HG03342 (cell line): Measurements from ENCODE around the gene NUDT16.
A peak's percentile ranks its signal among the peaks of the same experiment; 100 is the strongest.
"Not testable (repeated sequence)": the region's sequence is repeated elsewhere in the genome, so short reads cannot be mapped to it uniquely, and the experiment has no call there.

Experiments
- ATAC-seq: cut with Tn5 transposase; IDR thresholded peaks from one replicate; pipeline ENCODE4 v1.9.1; 2021; ENCODE audit warnings: mild to moderate bottlenecking, moderate library complexity; ENCODE audit not compliant: unreplicated experiment

NUDT16 gene

DNA sequence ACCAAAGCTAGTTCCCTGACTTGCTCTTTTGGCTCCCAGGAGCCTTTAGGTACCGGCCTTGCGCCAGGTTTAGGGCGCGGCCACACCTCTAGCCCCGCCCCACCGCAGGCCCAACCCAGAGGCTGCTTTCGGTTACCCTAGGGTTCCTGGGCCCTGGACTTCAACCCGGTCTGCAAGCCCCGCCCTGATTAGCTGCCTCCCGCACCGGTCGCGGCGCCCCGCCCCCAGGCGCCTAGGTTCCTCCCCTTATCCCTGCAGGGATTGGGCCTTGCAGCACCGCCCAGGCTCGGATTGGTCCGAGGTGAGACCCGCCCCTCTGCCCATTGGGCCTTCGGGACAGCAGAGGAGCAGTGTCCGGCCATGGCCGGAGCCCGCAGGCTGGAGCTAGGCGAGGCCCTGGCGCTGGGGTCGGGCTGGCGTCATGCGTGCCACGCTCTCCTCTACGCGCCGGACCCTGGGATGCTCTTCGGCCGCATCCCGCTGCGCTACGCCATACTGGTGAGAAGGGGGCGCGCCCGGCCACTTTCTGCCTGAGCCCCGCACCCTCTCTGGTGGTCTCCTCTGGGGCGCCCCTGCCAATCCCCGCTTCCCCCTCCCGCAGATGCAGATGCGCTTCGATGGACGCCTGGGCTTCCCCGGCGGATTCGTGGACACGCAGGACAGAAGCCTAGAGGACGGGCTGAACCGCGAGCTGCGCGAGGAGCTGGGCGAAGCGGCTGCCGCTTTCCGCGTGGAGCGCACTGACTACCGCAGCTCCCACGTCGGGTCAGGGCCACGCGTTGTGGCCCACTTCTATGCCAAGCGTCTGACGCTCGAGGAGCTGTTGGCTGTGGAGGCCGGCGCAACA, at the start of gene NUDT16:
TSS of gene NUDT16 (plus strand) at position 330 of the 847 bp plus-strand sequence. CDS start at position 361, 31 bp downstream.
- peak; percentile 99 for ATAC-seq

DNA sequence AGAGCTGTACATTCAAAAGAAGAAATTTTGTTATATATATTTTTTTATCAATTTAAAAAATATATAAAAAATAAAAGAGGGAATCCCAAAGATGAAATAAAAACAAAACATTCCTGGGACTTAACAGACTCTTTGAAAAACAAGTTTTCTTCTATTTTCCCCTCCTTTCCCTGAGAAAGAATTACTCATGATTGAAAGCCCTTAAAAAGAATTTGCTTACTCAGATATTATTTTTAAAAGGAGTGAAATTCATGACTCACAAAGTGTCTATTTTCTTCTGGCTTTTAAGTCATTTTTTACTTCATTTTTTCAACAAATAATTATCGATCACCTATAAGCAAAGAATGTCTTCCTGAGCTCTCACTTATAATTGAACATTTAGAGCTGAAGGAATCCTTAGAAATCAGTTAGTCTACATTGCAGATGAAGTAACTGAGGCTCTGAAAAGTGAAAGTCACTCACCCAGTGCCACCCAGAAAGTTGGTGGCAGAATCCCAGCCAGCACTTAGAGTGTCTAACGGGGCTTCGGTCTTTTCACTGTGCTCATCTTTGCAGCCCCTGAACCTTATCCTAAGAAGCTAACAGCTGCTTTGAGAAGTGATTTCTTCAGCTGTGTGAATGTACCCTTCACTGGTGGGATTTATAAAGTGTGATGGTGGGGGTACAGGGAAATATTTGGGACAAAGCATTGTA, 42.5 kb upstream of the NUDT16 start:
- no peak for ATAC-seq

DNA sequence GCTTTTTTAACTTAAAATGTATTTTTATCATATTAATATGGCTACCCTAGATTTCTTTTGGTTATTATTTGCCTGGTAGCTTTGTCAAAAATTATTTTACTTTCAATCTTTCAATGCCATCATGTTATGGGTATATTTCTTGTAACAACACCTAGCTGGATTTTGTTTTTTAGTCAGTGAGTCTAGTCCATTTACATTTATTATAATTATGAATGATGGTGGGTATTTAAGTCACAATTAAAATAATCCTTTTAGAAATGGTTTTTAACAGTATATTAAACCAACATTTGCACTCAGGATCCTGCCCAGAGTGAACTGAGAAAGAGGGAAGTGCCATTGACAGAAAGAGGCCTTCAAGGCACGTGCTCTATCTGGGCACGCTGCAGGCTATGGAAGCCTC, 39.8 kb upstream of the NUDT16 start:
- ATAC-seq: no peak

DNA sequence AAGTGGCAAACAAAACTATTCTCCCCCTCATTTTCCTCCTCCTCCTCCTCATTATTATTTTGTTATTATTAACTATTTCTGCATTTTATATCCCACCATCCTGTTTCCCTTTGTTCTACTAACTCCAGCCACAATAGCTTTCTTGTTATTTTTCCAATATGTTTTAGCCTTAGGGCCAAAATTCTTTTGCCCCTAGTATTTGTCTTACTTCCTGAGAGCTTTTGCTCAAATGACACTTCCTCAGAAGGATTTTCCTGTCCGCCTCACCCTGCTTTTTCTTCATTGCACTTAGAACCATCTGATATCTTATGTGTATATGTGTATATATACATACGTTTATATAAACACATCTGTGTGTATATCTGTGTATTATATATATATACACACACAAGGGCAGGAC, 32.7 kb upstream of the NUDT16 start:
- ATAC-seq: no peak

DNA sequence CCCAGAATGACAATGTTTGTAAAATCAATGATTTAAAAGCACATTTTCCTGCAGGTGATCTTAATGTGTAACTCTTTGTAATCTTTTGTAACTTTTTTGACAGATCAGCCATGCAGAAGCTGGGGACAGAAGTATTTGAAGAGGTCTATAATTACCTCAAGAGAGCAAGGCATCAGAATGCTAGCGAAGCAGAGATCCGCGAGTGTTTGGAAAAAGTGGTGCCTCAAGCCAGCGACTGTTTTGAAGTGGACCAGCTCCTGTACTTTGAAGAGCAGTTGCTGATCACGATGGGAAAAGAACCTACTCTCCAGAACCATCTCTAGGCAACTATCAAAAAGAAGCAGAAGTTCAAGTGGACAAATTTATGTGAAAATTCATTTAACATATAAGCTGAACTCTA, 32.1 kb upstream of the NUDT16 start:
- no peak for ATAC-seq

DNA sequence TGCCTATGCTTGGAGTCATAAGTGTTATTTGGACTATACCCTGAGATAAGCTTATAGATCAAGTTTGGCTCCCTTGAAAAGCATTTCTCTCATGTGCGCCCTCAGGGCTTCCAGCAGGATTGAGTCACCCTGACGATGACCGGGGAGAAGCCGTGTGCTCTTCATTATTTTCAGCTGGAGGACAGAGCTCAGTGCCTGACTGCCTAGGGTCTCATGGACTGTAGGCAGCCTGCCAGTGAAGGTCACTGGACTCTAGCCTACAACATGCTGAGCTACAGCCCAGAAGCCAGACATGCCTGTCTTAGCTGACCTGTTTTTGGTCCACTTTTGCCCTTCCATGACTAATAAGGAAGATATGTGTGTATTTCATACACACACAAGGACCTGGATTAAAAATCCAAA, 31.6 kb upstream of the NUDT16 start:
- no peak for ATAC-seq

DNA sequence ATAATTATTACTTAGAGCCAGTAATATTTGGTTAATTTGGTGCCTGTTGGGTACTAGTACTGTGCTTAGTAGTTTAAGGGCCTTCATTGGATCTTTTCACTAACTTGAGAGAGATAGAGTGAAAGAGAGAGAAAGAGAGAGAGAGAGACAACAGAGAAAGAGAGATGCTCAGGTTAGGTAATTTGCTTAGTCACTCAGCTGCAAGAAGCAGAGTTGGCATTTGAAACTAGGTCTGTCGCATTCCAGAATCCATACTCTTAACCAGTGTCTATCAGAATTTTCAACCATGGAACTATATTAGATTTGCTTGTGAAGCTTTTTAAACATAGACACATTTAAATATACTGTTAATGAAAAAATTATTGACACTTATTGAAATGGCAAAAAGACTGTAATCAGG, 31.1 kb upstream of the NUDT16 start:
- no peak for ATAC-seq

DNA sequence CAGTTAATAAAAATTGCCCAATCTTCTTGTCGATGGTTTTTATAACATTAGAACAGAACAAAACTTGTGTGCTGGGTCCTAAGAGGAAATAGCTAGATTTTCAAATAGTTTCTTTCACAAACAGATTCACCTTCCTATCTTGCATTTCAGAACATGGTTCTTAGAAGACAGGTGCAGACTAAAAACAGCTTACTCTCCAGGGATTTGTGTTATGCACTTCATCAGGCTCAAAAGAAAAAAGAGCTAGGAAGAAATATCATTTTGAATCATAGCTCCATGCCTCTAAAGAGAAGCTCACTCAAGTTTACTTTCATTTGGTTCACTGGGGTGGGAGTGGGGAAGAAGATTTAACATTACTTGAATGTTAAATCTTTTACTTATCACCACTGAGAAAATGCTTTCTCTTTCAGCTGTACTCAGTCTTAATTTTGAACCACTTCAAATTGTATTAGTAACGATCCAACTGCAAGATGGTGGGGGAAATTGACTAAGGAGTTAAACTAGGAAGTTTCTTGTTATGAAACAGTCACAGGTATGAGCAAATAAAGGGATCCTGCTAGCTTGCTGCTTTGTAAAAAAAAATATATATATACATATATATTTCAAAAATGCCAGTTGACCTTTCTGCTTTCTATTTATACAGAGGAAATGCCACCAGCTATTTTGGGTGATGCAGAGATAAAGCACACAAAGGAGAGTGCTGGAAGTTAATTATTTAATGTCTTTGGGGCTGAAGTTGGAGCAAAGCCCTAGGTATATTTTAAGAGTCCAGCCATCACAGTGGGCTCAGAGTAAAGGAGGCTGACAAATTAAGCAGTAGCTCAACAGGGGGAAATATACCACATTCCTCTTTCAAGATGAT, 28.3 kb upstream of the NUDT16 start:
- ATAC-seq: no peak

DNA sequence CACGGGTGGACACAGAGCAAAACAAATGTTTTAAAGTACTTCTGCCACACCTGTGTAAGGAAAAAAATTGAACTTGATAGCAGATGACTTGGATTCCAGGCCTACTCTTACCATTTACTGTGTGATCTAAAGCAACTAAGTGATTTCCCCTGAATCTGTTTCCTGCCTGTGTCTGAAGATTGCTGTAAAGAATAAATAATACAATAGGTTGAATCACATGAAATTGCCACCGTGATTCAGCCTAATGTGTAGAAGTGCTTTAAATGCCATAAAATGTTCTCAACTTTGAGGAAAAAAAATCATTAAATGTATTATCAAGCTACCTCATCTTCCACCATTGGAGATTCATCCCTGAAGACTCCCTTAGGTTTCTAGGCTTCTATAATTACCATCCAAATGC, 27.6 kb upstream of the NUDT16 start:
- no peak for ATAC-seq

DNA sequence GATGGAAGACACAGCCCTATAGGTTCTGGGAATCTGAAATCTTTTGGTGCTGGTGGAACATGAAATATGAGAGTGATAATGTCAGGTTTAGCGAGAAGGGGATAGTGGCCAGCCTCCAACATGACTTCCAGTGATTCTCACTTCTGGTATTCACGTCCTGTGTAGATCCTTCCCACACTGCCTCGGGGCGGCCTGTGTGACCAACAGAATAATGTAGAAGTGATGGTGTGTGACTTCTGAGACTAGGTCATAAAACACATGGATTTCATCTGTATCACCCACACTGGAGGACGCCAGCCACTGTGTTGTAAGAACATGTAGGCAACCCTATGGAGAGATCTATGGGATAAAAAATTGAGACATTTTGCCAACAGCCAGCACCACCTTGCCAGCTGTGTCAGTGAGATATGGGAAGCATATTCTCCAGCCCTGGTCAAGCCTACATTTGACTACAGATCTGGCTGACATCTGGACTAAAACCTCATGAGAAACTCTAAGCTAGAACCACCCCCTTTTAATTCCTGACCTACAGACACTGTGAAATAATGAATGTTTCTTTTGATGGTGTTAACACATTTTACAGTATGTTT, 25.5 kb upstream of the NUDT16 start:
- no peak for ATAC-seq

DNA sequence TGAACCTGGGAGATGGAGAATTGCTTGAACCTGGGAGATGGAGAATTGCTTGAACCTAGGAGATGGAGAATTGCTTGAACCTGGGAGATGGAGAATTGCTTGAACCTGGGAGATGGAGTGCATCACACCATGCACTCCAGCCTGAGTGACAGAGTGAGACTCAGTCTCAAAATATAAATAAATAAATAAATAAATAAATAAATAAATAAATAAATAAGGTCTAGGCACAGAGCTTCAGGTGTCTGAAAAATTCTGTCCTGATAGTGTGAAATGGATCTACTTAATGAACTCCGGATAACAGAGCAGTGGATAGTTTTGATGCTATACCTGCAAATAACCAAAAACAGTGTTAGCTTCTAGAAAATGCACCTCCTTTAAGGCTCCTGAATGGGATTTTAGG, 24.3 kb upstream of the NUDT16 start:
- no peak for ATAC-seq

DNA sequence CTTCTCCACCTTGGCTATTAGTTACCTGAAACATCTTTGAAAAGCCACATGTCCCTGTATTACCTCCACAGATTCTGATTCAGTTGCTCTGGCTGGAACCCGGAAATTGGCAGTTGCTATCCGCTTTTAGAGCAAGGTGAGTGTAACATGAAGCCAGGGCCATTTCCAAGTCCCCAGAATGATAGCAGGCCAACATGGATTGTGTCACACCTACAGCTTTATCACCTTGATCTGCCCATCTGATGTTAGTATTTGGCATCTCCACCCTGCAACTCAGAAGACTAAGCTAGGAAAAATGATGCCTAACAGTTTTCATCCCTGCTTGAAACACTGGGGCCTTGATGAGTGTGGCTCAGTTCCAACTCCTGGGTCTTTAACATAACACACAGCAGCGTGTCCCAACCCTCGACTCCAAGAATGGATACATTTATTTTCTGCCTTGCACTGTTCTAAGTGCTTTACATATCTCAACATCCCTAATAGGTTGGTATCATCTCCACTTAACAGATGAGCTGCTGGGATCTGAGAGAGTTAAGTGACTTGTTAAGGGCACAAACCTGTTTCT, 21.3 kb upstream of the NUDT16 start:
- no peak for ATAC-seq

DNA sequence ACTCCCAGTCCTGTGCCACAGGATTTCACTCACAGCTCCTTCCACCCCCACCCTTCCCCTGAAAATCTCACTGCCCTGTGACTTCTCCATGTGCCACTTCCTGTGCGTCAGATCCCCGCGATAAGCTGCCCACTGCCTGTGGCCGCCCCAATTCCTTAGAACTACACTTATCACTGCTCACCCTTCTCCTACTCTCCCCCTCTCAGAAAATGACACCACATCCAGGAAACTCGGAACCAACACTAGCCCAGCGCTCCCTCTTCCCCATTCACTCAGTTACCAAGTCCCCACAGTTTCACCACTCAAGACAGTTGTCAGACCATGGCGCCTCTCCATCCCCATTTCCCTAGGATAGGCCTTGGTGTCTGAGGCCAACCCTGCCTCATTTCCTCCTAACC, 20.5 kb upstream of the NUDT16 start:
- ATAC-seq: not testable (repeated sequence)

DNA sequence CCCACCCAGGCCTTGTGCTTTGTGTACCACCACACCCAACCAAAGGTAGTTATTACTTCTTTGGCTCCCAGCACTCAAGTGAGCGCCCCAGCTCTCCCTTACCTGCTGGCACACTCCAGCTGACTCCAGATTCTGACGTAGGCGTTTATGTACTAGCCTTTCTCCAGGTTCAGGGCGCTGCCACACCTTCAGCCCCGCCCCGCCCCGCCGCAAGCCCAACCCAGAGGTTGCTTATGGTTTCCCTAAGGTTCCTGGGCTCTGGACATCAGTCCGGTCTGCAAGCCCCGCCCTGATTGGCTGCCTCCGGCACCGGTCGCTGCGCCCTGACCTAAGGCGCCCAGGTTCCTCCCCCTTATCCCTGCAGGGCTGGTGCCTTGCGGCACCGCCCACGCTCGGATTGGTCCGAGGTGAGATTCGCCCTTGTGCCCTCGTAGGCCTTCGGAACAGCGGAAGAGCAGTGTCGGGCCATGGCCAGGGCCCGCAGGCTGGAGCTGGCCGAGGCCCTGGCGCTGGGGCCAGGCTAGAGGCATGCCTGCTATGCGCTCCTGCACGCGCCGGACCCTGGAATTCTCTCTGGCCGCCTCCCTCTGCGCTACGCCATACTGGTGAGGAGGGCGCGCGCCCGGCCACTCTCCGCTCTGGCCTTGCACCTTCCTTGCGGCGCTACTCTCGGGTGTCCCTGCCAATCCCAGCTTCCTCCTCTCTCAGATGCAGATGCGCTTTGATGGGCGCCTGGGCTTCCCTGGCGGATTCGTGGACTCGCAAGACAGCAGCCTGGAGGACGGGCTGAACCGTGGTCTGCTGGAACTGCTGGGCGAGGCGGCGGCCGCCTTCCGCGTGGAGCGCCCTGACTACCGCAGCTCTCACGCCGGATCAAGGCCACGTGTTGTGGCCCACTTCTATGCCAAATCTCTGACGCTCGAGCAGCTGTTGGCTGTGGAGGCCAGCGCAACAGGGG, 19.8 kb upstream of the NUDT16 start:
- no peak for ATAC-seq

DNA sequence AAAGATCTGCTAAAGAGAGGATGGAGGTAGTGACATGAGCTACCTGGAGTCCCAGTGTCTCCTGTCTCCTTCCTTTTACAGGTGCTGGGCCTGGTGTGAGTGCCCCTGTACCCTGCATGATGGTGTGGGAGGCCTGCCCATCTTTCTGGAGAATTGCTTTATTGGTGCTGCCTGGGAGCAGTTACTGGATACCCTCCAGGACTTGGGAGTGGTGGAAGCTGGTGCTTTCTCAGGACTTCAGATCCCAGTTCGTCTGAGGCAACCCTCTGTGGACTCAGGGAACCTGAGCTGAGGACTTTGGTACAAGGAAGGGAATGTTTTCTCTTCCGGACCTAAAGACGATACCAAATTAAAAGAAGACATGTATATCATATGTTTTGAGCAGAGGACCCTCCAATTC, 18.3 kb upstream of the NUDT16 start:
- no peak for ATAC-seq

DNA sequence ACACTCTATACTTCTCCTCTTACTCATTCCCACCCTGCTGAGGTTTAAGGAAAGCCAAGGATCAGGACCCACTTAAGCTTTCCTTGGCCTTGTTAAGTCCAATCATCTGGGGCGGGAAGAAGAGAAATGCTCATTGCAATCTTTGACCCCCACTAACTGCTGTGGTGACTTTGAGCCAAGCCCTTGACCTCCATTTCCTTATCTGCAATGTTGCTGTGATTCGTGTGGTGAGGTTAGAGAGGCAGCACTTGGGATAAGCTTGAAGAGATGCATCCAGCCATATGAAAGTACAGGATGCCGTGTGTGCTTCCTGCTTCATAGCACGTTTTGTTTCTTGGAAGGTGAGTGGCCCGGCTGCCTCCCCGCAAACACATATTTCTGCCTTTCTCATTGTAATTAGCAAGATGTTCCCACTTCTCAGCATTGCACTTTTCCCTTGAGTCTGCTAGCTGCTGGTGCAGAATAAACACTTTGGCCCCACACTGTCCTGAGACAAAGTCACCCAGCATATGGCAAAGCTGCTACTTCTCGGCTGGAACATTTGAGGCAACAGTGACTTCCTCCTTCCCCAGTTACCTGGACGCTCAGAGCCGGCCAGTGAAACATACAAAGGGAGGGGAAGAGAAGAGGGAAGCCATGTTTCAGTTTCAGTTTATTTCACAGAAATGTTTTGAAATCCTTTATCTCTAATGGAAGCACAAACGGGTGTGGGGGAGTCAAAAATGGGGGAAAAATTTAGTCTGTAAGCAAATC, 10.5 kb upstream of the NUDT16 start:
- no peak for ATAC-seq

DNA sequence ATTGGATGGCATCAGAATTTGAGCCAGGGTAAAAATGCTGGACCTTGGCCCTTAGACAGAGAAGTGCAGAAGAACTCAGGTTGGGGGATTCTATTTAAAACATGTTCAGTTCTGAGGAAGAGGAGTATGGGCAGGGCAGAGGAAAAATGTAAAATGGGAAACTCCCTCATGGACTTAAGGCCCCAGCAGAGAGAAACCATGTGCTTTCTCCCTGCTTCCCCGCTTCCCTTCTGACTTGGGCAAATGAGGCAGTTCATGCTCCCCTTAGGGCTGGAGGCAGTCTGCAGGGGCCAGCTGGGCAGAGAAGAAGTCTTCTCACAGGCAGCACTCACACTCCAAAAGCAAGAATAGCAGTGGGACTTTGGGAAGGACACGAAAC, 9.9 kb upstream of the NUDT16 start:
- no peak for ATAC-seq

DNA sequence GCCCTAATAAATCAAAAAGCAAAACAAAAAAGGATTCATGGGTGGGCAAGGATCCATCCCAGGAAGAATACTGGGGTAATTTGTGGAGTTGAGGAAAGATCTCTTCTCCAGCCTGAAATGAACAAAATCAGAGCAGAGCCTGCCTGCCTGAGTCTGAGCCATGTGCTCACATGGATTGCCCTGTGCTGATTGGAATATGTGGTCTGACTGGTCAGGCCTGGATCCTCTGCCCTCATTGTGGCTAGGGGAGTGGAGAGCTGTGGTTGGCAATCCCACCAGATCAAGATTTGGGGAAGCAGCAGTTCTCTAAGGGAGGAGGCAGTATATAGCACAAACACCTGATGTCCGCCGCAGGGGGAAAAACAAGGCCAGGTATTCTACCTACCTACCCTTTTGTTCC, 6.8 kb upstream of the NUDT16 start:
- no peak for ATAC-seq
